Measurements from ENCODE around the gene RAMACL.

GRCh38 chr6:166588691-166589336, 2.3 kb upstream of the RAMACL start:
- TF ChIP-seq POLR2A (IDR thresholded peaks at IDR 0.05) (no peak), CTCF (IDR thresholded peaks at IDR 0.05) (no peak)
